GM21576 (cell line): ENCODE results near the gene KLHL18.
"Not testable (repeated sequence)": the region's sequence is repeated elsewhere in the genome, so short reads cannot be mapped to it uniquely, and the experiment has no call there.

Source experiments
- ATAC-seq: cut with Tn5 transposase; IDR thresholded peaks from one replicate; pipeline ENCODE4 v1.9.1; 2021; ENCODE audit warnings: mild to moderate bottlenecking, moderate library complexity; ENCODE audit not compliant: unreplicated experiment

Gene KLHL18

GRCh38 chr3:47273564-47273963 is 9.2 kb upstream of the KLHL18 start:
- no peak for ATAC-seq

GRCh38 chr3:47274652-47275051 is 8.1 kb upstream of the KLHL18 start:
- no peak for ATAC-seq

GRCh38 chr3:47276558-47276957 is 6.2 kb upstream of the KLHL18 start:
- ATAC-seq, result no peak

GRCh38 chr3:47280519-47280918 is 2.2 kb upstream of the KLHL18 start:
- no peak for ATAC-seq

GRCh38 chr3:47283193-47283537 is 421 bp downstream of the KLHL18 start:
- ATAC-seq, result no peak

- ATAC-seq, result no peak
These were observed 1.0 kb downstream of the KLHL18 start for GRCh38 chr3:47283591-47284364.

- ATAC-seq, result no peak
These were observed 6.5 kb downstream of the KLHL18 start for GRCh38 chr3:47288966-47289910.

- no peak for ATAC-seq
These were observed 8.5 kb downstream of the KLHL18 start for GRCh38 chr3:47291158-47291753.

- peak; percentile 55 for ATAC-seq
These were observed 9.1 kb downstream of the KLHL18 start for GRCh38 chr3:47291754-47292420.

GRCh38 chr3:47293822-47294221 is 11.1 kb downstream of the KLHL18 start:
- ATAC-seq, result no peak

- ATAC-seq, result no peak
These were observed 11.6 kb downstream of the KLHL18 start for GRCh38 chr3:47294392-47294791.

- ATAC-seq, result no peak
These were observed 12.6 kb downstream of the KLHL18 start for GRCh38 chr3:47295322-47295721.

- ATAC-seq, result no peak
These were observed 13.2 kb downstream of the KLHL18 start for GRCh38 chr3:47295976-47296375.

GRCh38 chr3:47296562-47297302 is 14.0 kb downstream of the KLHL18 start:
- no peak for ATAC-seq

- ATAC-seq, result no peak
These were observed 15.7 kb downstream of the KLHL18 start for GRCh38 chr3:47298439-47298838.

GRCh38 chr3:47299381-47300318 is 16.9 kb downstream of the KLHL18 start:
- ATAC-seq, result no peak

GRCh38 chr3:47301456-47301855 is 18.7 kb downstream of the KLHL18 start:
- no peak for ATAC-seq

GRCh38 chr3:47306022-47306421 is 23.3 kb downstream of the KLHL18 start:
- ATAC-seq, result no peak

GRCh38 chr3:47309231-47309630 is 26.5 kb downstream of the KLHL18 start:
- not testable (repeated sequence) for ATAC-seq
